GM13977 (cell line): Measurements from ENCODE around the gene TTC14.

Experiments used
- DNase-seq: peaks from one replicate; pipeline ENCODE4 v3.0.0; 2012; ENCODE audit warnings: low spot score
- in situ Hi-C: fragments of 300-500 bp; cut with MboI; formaldehyde crosslinking; loops from one replicate; pipeline ENCODE4 v1.12.0; 2022; ENCODE audit warnings: low sequenced_read_pairs, low pct_unique_long_range_greater_than_20kb, mixed read lengths, inconsistent platforms; ENCODE audit not compliant: unreplicated experiment
- TF ChIP-seq, protein P1 (sequence below): IDR thresholded peaks from 2 replicates; pipeline ENCODE4 v1.5.1; 2012; ENCODE audit warnings: mild to moderate bottlenecking, control low read depth; ENCODE audit not compliant: insufficient read depth; ENCODE audit errors: extremely low read depth, missing control alignments

The TTC14 gene

GRCh38 chr3:180626844-180627243 is 24.9 kb downstream of the TTC14 start:
- DNase-seq, result peak; percentile 19
- TF ChIP-seq, protein P1, sequence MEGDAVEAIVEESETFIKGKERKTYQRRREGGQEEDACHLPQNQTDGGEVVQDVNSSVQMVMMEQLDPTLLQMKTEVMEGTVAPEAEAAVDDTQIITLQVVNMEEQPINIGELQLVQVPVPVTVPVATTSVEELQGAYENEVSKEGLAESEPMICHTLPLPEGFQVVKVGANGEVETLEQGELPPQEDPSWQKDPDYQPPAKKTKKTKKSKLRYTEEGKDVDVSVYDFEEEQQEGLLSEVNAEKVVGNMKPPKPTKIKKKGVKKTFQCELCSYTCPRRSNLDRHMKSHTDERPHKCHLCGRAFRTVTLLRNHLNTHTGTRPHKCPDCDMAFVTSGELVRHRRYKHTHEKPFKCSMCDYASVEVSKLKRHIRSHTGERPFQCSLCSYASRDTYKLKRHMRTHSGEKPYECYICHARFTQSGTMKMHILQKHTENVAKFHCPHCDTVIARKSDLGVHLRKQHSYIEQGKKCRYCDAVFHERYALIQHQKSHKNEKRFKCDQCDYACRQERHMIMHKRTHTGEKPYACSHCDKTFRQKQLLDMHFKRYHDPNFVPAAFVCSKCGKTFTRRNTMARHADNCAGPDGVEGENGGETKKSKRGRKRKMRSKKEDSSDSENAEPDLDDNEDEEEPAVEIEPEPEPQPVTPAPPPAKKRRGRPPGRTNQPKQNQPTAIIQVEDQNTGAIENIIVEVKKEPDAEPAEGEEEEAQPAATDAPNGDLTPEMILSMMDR, result no peak
- in situ Hi-C loops, result no loop called here

- TF ChIP-seq, protein P1, result no peak
Observed at GRCh38 chr3:180630371-180630770, 28.4 kb downstream of the TTC14 start.

DNA sequence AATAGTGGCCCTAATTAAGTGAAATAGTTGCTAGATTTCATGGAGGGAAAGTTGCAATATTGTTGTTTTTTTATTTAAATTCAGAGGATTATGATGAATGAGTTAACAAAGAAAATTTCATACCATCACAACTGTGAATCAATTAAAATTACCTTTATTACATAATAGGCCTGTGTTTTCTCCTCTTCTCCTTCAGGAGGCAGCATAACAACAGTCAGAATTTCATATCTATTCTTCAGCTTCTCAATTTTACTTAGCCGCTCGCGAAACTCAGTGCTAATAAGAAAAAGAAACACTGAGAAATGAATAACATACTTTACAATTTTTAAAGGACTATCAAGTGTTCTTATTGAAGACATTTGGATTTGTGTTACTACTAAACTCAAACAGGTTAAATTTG is 29.4 kb downstream of the TTC14 start:
- TF ChIP-seq, protein P1, result peak; percentile 17
- no peak for DNase-seq
- in situ Hi-C loops, result no loop called here

More at GRCh38 chr3:180630371-180630770, 28.4 kb downstream of the TTC14 start:
- no peak for DNase-seq
- in situ Hi-C loops, result no loop called here

DNA sequence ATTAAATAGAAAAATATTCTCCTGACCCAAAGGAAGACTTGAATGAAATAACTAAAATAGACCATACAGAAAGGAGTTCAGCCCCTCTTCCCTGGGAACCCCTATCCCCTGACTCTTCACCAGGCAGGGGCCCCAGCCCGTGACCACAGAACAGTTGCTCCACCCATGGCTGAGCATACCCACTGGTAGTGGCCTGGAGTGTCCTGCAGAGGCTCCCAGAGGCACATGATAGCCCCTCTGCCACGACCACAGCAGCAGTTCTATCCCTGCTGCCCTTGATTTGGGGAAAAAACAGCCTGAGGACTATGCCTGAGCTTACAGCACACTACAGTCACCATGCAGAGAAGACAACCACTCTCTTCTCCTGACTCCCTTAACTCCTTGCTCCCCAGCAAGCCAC is 31.8 kb downstream of the TTC14 start:
- in situ Hi-C loops, result no loop called here
- DNase-seq, result no peak
- TF ChIP-seq, protein P1, result peak; percentile 45

DNA sequence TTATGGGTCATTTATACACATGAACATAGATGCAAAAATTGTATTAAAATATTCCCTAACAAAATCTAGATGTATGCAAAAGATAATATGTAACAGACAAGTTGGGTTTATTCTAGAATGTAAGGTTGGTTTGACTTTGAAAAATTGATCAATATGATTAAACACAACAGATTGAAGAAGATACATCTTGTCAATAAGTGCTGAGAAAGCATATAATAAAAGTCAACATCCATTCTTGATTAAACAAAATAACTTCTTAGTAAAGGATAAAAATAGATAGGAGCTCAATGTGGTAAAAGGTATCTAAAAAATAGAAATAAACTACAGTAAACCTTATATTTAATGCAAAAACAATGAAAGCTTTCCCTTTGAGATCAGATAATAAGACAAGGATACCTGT is 39.0 kb downstream of the TTC14 start:
- TF ChIP-seq, protein P1, result no peak
- in situ Hi-C loops, result no loop called here
- DNase-seq, result no peak

DNA sequence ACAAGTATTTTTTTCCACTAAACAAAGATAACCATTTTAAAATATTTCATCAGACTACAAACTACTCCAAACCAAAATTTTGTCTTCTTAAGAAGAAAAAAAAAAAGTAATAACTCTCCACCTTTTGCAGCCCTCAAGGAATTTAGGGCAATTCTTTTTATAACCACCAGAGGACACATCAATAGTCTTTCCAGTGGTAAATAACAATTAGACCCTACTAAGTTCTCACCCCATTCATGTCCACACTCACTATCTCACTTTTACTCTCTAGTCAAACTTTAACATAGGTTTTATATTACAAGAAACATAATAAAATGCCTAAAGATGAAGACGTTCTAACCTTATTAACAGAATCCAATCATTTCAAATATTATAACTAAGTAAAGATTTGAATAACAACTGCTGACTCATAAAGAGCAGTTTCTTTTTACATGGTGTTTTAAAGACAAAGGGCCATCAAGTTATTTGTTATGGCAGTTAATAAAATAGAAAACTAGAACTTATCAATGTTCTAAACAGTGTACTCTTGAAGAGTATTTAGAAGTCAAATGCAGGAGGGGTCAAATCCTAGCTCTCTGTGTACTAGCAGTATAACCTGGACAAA is 44.3 kb downstream of the TTC14 start:
- in situ Hi-C loops, result no loop called here
- no peak for DNase-seq
- TF ChIP-seq, protein P1, result no peak
